Kidney (tissue), 14 donors: Measurements from ENCODE around the gene ATP2B3. TPM values are rescaled to one million over a fixed set of nuclear protein-coding genes. Genes with fewer than 3 reads are reported as not detected.

Experiments
- DNase-seq, 5 donors: peaks; one replicate each; pipeline ENCODE4 v3.0.0-alpha.2; 2013 to 2020
- FAIRE-seq: peaks from 2 replicates; lab custom pipeline; 2012; peaks lifted over from hg19 to GRCh38; lab: Jason Lieb, UNC
- H3K27ac ChIP-seq, 2 donors: one replicate each; pipeline ENCODE4 v1.7.0; 2013; ENCODE audit warnings: low read depth in 2 of 2, low read length in 2 of 2, inconsistent platforms in 1 of 2
- H3K27me3 ChIP-seq: one replicate; pipeline ENCODE4 v1.7.1; 2013; ENCODE audit warnings: low read length, inconsistent platforms; ENCODE audit not compliant: control insufficient read depth, insufficient read depth
- H3K36me3 ChIP-seq, 3 donors: one replicate each; pipeline versions ENCODE4 v1.7.0 to v1.7.1; 2013; ENCODE audit warnings: low read length in 3 of 3, control low read depth in 1 of 3, inconsistent platforms in 1 of 3; ENCODE audit not compliant: insufficient read depth in 3 of 3, control insufficient read depth in 2 of 3
- H3K4me1 ChIP-seq, 3 donors: one replicate each; pipeline versions ENCODE4 v1.7.0 to v1.7.1; 2013; ENCODE audit warnings: low read length in 3 of 3, inconsistent platforms in 1 of 3, low read depth in 1 of 3; ENCODE audit not compliant: control insufficient read depth in 2 of 3, insufficient read depth in 2 of 3
- H3K4me3 ChIP-seq, 3 donors: one replicate each; pipeline versions ENCODE4 v1.7.0 to v1.8.1; 2013; ENCODE audit warnings: low read length in 3 of 3, control low read depth in 1 of 3, inconsistent platforms in 1 of 3
- H3K9ac ChIP-seq, 3 donors: one replicate each; pipeline versions ENCODE4 v1.7.0 to v1.7.1; 2013; ENCODE audit warnings: low read length in 3 of 3, control low read depth in 1 of 3, inconsistent platforms in 1 of 3
- H3K9me3 ChIP-seq, 3 donors: one replicate each; pipeline versions ENCODE4 v1.7.0 to v1.7.1; 2013; ENCODE audit warnings: low read length in 3 of 3, control low read depth in 1 of 3, inconsistent platforms in 1 of 3; ENCODE audit not compliant: control insufficient read depth in 2 of 3, insufficient read depth in 1 of 3
- CTCF ChIP-seq: IDR thresholded peaks from 3 replicates; pipeline ENCODE4 v1.5.1; 2012; ENCODE audit warnings: mild to moderate bottlenecking, moderate library complexity, borderline replicate concordance; ENCODE audit not compliant: insufficient read depth; ENCODE audit errors: extremely low read depth
- intact Hi-C: fragments of 100-400 bp; cut with DNase I; formaldehyde crosslinking; loops from one replicate; pipeline ENCODE4 v1.11.1; 2022
- polyA plus RNA-seq: library from polyadenylated mRNA; stranded (reverse); fragments of 350-450 nt; fragmentation: Illumina TruSeq; extraction: RNeasy Lipid Tissue Mini Kit (QIAGEN cat#74804); gene quantifications from one replicate; pipeline ENCODE4 v1.2.3, GENCODE V29; 2014; ENCODE audit warnings: low read depth, low replicate concordance; ENCODE audit not compliant: insufficient read depth
- total RNA-seq: library from RNA; stranded (reverse); fragmentation: NEBNext Ultra II Directional; extraction: Animal tissue kit (Norgen Biotek cat#: 25700); gene quantifications from one replicate; pipeline ENCODE4 v1.2.1, GENCODE V29; 2021
- donor health status: control.
- donor health status: control.
- donor health status: control.
- donor health status: control.
- donor health status: control.
- donor health status: DM: yes; HTN: yes; CAD: no.
- donor health status: Normal renal cell carcinoma (clear cell type).

Gene ATP2B3
- total and polyA plus RNA-seq, 2 donors from 2014 or later: 0.37 TPM; not detected in 1

GRCh38 chrX:153539979-153540358 is 22.5 kb downstream of the ATP2B3 start:
- Histone ChIP-seq H3K4me3 (no peak overlapping the region), H3K9me3 (no peaks in the 10 kb centered on the region), H3K27ac (no peak overlapping the region), H3K4me1 (no peaks in the 10 kb centered on the region), H3K36me3 (no peaks in the 10 kb centered on the region), H3K9ac (no peak overlapping the region), H3K27me3 (no peaks in the 10 kb centered on the region)
- TF ChIP-seq CTCF: no peak
- DNase-seq: no peak
- intact Hi-C loops: loop anchor here (5.0 kb wide), 1 partner anchor 127 kb away; no protein-coding TSS in a partner anchor
- no peak for FAIRE-seq

GRCh38 chrX:153544727-153545126 is 27.3 kb downstream of the ATP2B3 start:
- Histone ChIP-seq H3K27me3 (no peaks in the 10 kb centered on the region), H3K9me3 (no peaks in the 10 kb centered on the region), H3K4me1 (no peaks in the 10 kb centered on the region), H3K9ac (no peak overlapping the region), H3K4me3 (no peak overlapping the region), H3K27ac (no peak overlapping the region), H3K36me3 (no peaks in the 10 kb centered on the region)
- intact Hi-C loops: no loop called here
- peak in 1 of 5 donors; percentile 13 for DNase-seq
- FAIRE-seq: no peak
- TF ChIP-seq CTCF: no peak

GRCh38 chrX:153546386-153546785 is 28.9 kb downstream of the ATP2B3 start:
- H3K4me3 ChIP-seq: no peak overlapping the region
- H3K27ac ChIP-seq: no peak overlapping the region
- H3K36me3 ChIP-seq: no peaks in the 10 kb centered on the region
- no peak for FAIRE-seq
- intact Hi-C loops: no loop called here
- H3K9ac ChIP-seq: no peak overlapping the region
- no peaks in the 10 kb centered on the region for H3K4me1 ChIP-seq
- TF ChIP-seq CTCF: no peak
- H3K27me3 ChIP-seq: no peaks in the 10 kb centered on the region
- DNase-seq: no peak
- H3K9me3 ChIP-seq: no peaks in the 10 kb centered on the region

- no peak overlapping the region for H3K27ac ChIP-seq
- H3K36me3 ChIP-seq: no peaks in the 10 kb centered on the region
- no peak for FAIRE-seq
- H3K4me1 ChIP-seq: no peaks in the 10 kb centered on the region
- no peak overlapping the region for H3K9ac ChIP-seq
- intact Hi-C loops: no loop called here
- no peak overlapping the region for H3K4me3 ChIP-seq
- H3K9me3 ChIP-seq: no peaks in the 10 kb centered on the region
- no peaks in the 10 kb centered on the region for H3K27me3 ChIP-seq
- no peak for DNase-seq
- no peak for TF ChIP-seq CTCF
Observed at GRCh38 chrX:153547195-153547594, 29.8 kb downstream of the ATP2B3 start.
